Ascending aorta (tissue), 2 donors: ENCODE measurements around the gene ARHGAP9. TPM values are rescaled to one million over a fixed set of nuclear protein-coding genes. Genes with fewer than 3 reads are reported as not detected.
"Not testable (repeated sequence)": the region's sequence is repeated elsewhere in the genome, so short reads cannot be mapped to it uniquely, and the experiment has no call there.

Experiments used
- DNase-seq, 2 donors: peaks; one replicate each; pipeline ENCODE4 v3.0.0-alpha.2; 2019; ENCODE audit warnings: low spot score in 2 of 2
- H3K27ac ChIP-seq, 2 donors: fragments of 200-600 bp; sonication (generic); one replicate each; pipeline ENCODE4 v1.5.1; 2016 to 2017; ENCODE audit warnings: mild to moderate bottlenecking in 1 of 2
- H3K27me3 ChIP-seq: fragments of 200-600 bp; sonication (generic); one replicate; pipeline ENCODE4 v1.5.1; 2017
- H3K36me3 ChIP-seq, 2 donors: fragments of 200-600 bp; sonication (generic); one replicate each; pipeline ENCODE4 v1.5.1; 2016
- H3K4me1 ChIP-seq, 2 donors: fragments of 200-600 bp; sonication (generic); one replicate each; pipeline ENCODE4 v1.5.1; 2016 to 2017; ENCODE audit warnings: mild to moderate bottlenecking in 1 of 2
- H3K4me3 ChIP-seq, 2 donors: fragments of 200-600 bp; sonication (generic); one replicate each; pipeline ENCODE4 v1.5.1; 2016 to 2017; ENCODE audit warnings: mild to moderate bottlenecking in 1 of 2
- H3K9me3 ChIP-seq, 2 donors: fragments of 200-600 bp; sonication (generic); one replicate each; pipeline ENCODE4 v1.5.1; 2016
- CTCF ChIP-seq, 3 experiments: fragments of 200-600 bp in 2 of 3; fragments of 450-650 bp in 1 of 3; sonication (generic) in 2 of 3; IDR thresholded peaks; one replicate each; pipeline ENCODE4 v1.5.1; 2016 to 2019; ENCODE audit warnings: antibody characterized with exemption in 3 of 3, mild to moderate bottlenecking in 1 of 3, moderate library complexity in 1 of 3
- intact Hi-C: fragments of 100-400 bp; cut with DNase I; formaldehyde crosslinking; loops from one replicate; pipeline ENCODE4 v1.15.1; 2023
- total RNA-seq: library from RNA; depleted of rRNA; stranded (reverse); fragments of >200 nt; gene quantifications from one replicate; pipeline ENCODE4 v1.1.0, GENCODE V29; 2016

The ARHGAP9 gene
- total RNA-seq, 1 donor from 2014 or later, result 21.6 TPM

GRCh38 chr12:57498571-57498970 is 18.9 kb upstream of the ARHGAP9 start:
- Histone ChIP-seq H3K4me1 (no peaks in the 10 kb centered on the region), H3K36me3 (peaks cover 56 to 86% of the 10 kb centered on the region in 2 donors), H3K9me3 (no peaks in the 10 kb centered on the region), H3K27me3 (no peaks in the 10 kb centered on the region), H3K27ac (no peak overlapping the region), H3K4me3 (no peak overlapping the region)
- TF ChIP-seq CTCF (IDR thresholded peaks at IDR 0.05), result no peak
- DNase-seq, result no peak
- intact Hi-C loops, result no loop called here

- H3K36me3 ChIP-seq, result peaks cover 51 to 81% of the 10 kb centered on the region in 2 donors
- H3K27ac ChIP-seq, result no peak overlapping the region
- no peaks in the 10 kb centered on the region for H3K27me3 ChIP-seq
- no peak for DNase-seq
- H3K4me3 ChIP-seq, result no peak overlapping the region
- no peaks in the 10 kb centered on the region for H3K9me3 ChIP-seq
- no peak for TF ChIP-seq CTCF (IDR thresholded peaks at IDR 0.05)
- no peaks in the 10 kb centered on the region for H3K4me1 ChIP-seq
- intact Hi-C loops, result no loop called here
Observed at GRCh38 chr12:57498132-57498502, 18.5 kb upstream of the ARHGAP9 start.

- intact Hi-C loops, result no loop called here
- DNase-seq, result no peak
- Histone ChIP-seq H3K36me3 (peaks cover 47 to 75% of the 10 kb centered on the region in 2 donors), H3K4me1 (no peaks in the 10 kb centered on the region), H3K4me3 (no peak overlapping the region), H3K9me3 (no peaks in the 10 kb centered on the region), H3K27ac (no peak overlapping the region), H3K27me3 (no peaks in the 10 kb centered on the region)
- no peak for TF ChIP-seq CTCF (IDR thresholded peaks at IDR 0.05)
Observed at GRCh38 chr12:57497223-57498131, 17.8 kb upstream of the ARHGAP9 start.

- Histone ChIP-seq H3K27ac (no peak overlapping the region), H3K27me3 (no peaks in the 10 kb centered on the region), H3K4me3 (no peak overlapping the region), H3K9me3 (no peaks in the 10 kb centered on the region), H3K36me3 (peaks cover 42 to 70% of the 10 kb centered on the region in 2 donors), H3K4me1 (no peaks in the 10 kb centered on the region)
- intact Hi-C loops, result no loop called here
- DNase-seq, result no peak
- TF ChIP-seq CTCF (IDR thresholded peaks at IDR 0.05), result no peak
Observed at GRCh38 chr12:57496822-57497221, 17.2 kb upstream of the ARHGAP9 start.

- DNase-seq, H3K27me3 ChIP-seq, H3K4me3 ChIP-seq, H3K27ac ChIP-seq, intact Hi-C loops, H3K4me1 ChIP-seq, H3K9me3 ChIP-seq: not testable (repeated sequence)
- H3K36me3 ChIP-seq, result peaks cover 44 to 69% of the 10 kb centered on the region in 2 donors
Observed at GRCh38 chr12:57495051-57495701, 15.5 kb upstream of the ARHGAP9 start.
